Bronchial epithelial cell (primary cell): ENCODE measurements around the gene RBM38. TPM values are rescaled to one million over a fixed set of nuclear protein-coding genes. Genes with fewer than 3 reads are reported as not detected.

Source experiments
- DNase-seq: peaks from one replicate; pipeline ENCODE4 v3.0.0-alpha.2; 2010; ENCODE audit warnings: low read depth
- FAIRE-seq: peaks from 2 replicates; lab custom pipeline; 2011; peaks lifted over from hg19 to GRCh38; lab: Jason Lieb, UNC
- H3K27me3 ChIP-seq: 2 replicates; pipeline ENCODE4 v1.5.1; 2011; ENCODE audit warnings: low read length; ENCODE audit not compliant: control insufficient read depth, insufficient read depth
- H3K36me3 ChIP-seq: 2 replicates; pipeline ENCODE4 v1.5.1; 2011; ENCODE audit warnings: low read length; ENCODE audit not compliant: control insufficient read depth, insufficient read depth
- H3K4me3 ChIP-seq: 2 replicates; pipeline ENCODE4 v1.5.1; 2011; ENCODE audit warnings: mild to moderate bottlenecking, low read depth, low read length, control low read depth
- CTCF ChIP-seq: IDR thresholded peaks from 2 replicates; pipeline ENCODE4 v1.5.1; 2011; ENCODE audit warnings: mild to moderate bottlenecking, moderate library complexity, low read length, control low read depth, inconsistent platforms; ENCODE audit not compliant: insufficient read depth, severe bottlenecking
- total RNA-seq: library from RNA; depleted of rRNA; stranded (reverse); fragments of >200 nt; gene quantifications from 2 replicates; pipeline ENCODE4 v1.2.1, GENCODE V29; 2014

RBM38 gene
- total RNA-seq, 1 donor from 2014 or later, result 6.8 TPM

GRCh38 chr20:57435498-57436222, 44.5 kb downstream of the RBM38 start:
- FAIRE-seq, result no peak
- peak; percentile 86 for DNase-seq
- peaks cover 5% of the 10 kb centered on the region for H3K27me3 ChIP-seq
- no peak overlapping the region for H3K4me3 ChIP-seq
- no peaks in the 10 kb centered on the region for H3K36me3 ChIP-seq
- peak; percentile 29 for TF ChIP-seq CTCF

DNA sequence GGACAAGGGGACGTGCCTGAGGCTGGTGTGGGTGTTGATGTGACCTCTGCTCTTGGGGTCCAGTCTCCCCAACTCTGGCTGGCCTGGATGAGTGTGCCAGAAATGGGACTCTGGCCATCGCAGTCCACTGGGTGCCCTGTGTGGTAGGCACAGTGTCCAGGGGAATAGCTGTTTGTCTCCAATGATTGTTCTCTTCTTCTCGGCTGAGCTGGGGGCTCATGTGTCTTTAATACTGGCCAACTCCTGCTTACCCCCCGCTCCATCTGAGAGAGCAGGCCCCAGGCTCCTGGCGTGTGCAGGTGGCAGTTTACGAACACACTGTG, 45.0 kb downstream of the RBM38 start:
- TF ChIP-seq CTCF, result no peak
- Histone ChIP-seq H3K4me3 (no peak overlapping the region), H3K27me3 (peaks cover 5% of the 10 kb centered on the region), H3K36me3 (no peaks in the 10 kb centered on the region)
- DNase-seq (no peak), FAIRE-seq (no peak)

DNA sequence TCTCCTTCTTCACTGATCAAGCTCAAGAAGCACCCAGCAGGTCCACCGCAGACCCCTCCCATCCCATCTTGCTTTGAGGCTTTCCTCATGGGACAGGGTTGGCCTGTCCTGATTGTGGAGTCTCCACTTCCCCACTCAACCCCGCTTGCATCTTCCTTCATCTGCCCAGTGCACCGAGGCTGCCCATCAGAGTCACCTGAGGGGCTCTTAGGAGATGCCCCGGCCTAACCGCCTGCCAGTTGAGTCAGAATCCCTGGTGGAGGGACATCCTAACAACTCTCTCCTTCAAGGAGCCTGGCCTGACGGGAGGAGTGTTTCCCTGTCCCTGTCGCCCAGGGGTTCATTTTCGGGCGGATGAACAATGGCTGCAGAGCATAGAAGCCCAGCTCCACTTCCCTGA, 46.1 kb downstream of the RBM38 start:
- TF ChIP-seq CTCF, result no peak
- DNase-seq, result no peak
- no peak for FAIRE-seq
- Histone ChIP-seq H3K27me3 (peaks cover 5% of the 10 kb centered on the region), H3K36me3 (no peaks in the 10 kb centered on the region), H3K4me3 (no peak overlapping the region)

DNA sequence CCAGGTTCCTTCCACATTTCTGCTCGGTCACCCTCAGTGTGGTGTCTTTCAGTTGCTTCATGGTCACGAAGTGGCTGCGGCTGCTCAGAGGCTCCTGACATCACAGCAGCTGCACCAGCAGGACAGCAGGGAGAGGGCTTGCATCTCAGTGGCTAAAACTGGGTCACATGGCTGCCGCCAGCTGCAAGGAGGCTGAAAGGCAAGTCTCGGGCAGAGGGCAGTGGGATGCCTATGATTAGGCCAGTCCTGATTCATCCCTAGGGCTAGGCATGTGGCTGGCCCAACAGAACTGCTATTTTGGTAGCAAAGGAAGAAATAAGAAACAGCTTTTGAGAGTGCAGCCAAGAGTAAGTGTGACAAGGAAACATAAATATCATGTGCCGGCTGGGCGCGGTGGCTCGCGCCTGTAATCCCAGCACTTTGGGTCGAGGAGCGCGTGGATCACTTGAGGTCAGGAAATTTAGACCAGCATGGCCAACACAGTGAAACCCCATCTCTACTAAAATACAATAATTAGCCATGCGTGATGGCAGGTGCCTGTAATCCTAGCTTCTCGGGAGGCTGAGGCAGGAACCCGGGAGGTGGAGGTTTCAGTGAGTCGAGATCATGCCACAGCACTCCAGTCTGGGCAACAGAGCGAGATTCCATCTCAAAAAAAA, 46.6 kb downstream of the RBM38 start:
- TF ChIP-seq CTCF, result no peak
- no peak for DNase-seq
- Histone ChIP-seq H3K4me3 (no peak overlapping the region), H3K36me3 (no peaks in the 10 kb centered on the region), H3K27me3 (peaks cover 5% of the 10 kb centered on the region)
- no peak for FAIRE-seq

- no peak for FAIRE-seq
- no peak overlapping the region for H3K4me3 ChIP-seq
- H3K36me3 ChIP-seq, result no peaks in the 10 kb centered on the region
- H3K27me3 ChIP-seq, result peaks cover 5% of the 10 kb centered on the region
- no peak for DNase-seq
- TF ChIP-seq CTCF, result no peak
Observed at GRCh38 chr20:57438552-57438951, 47.4 kb downstream of the RBM38 start.
